ENCODE data around the gene DCAF11.
"Not testable (repeated sequence)": the region's sequence is repeated elsewhere in the genome, so short reads cannot be mapped to it uniquely, and the experiment has no call there.

Gene DCAF11

GRCh38 chr14:24098229-24098926 lies 16.2 kb upstream of the DCAF11 start:
- DNase-seq: no peak

DNA sequence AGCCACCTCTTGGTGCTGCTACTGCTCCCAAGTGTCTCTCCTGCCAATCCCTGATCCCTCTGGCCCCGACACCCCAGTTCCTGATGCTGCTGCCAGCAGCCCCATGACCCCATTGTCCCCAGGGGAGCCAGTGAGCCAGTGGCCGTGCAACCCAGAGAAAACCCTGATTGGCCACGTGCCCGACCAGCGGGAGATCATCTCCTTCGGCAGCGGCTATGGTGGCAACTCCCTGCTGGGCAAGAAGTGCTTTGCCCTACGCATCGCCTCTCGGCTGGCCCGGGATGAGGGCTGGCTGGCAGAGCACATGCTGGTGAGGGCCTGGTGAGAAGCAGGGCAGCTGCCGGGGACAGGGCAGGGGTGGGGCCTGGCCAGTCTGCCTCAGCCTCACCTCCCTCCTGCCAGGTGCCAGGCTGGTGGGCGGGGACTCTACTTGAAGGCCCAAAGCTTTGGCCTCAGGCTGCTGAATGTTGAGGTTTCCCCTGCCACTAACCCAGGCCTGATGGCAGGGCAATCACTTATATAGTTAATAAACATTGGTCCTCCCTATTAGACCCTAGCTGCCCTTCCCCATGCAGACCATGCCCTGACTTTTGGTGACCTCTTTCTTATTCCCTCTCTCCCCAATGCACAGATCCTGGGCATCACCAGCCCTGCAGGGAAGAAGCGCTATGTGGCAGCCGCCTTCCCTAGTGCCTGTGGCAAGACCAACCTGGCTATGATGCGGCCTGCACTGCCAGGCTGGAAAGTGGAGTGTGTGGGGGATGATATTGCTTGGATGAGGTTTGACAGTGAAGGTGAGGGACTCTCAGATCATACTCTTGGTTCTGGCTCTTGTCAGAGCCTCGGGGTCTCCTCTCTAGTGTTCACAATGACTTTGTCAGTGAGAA lies 15.4 kb upstream of the DCAF11 start:
- no peak for DNase-seq

DNA sequence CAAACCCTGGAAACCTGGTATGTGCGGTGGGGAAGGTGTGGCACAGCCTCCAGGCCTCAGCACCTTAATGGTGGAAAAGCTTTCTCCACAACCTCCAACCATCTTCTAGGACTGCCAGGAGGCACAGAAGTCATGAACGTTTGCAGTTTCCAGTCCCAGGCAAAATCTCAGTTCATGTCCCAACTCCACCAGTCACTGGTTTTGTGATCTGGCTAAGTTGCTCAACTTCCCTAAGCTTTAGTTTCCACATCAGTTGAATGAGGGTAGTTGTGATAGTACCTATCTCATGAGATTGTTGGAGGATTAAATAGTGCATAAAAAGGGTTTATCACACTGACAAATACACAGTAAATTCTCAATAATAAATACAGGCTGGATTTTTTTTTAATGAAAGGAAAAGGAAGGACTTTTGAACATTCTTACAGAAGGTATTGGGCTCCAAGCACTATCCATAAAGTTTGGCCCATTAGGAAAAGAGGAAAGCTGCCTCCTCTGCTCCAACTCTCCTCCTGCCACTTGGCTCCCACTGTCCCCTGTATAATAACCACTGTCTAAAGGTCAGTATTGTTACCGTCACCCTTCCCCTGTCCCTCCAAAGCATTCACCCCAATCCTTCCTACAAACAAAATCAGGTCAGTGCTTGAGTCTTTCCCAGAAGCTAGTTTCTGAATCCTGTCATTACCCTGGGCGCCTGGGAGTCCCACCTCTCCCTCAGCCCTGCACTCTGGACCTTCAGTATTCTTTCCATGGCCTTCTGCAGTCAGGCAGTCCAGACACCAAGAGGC lies 14.2 kb upstream of the DCAF11 start:
- no peak for DNase-seq

GRCh38 chr14:24100982-24101494 lies 13.5 kb upstream of the DCAF11 start:
- DNase-seq: no peak

- no peak for DNase-seq
Measured at GRCh38 chr14:24102357-24103048, 12.1 kb upstream of the DCAF11 start.

- no peak for DNase-seq
Measured at GRCh38 chr14:24103451-24103850, 11.1 kb upstream of the DCAF11 start.

DNA sequence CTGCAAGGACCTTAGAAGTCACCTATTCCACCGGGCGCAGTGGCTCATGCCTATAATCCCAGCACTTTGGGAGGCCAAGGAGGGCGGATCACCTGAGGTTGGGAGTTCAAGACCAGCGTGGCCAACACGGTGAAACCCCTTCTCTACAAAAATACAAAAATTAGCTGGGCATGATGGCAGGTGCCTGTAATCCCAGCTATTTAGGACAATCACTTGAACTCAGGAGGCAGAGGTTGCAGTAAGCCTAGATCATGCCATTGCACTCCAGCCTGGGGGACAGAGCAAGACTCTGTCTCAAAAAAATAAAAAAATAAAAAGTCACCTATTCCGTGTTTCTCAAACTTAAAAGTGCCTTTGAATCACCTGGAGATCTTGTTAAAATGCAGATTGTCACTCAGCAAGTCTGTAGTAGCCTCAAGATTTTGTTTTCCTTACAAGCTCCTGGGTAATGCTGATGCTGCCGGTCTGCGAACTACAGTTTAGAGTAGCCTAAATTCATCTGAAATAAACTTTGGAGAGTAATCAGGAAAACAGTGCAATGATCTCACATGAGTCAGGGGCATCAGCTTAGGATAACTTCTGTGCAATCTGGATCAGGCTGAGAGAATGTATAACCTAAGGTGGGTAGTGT lies 8.9 kb upstream of the DCAF11 start:
- DNase-seq: not testable (repeated sequence)

DNA sequence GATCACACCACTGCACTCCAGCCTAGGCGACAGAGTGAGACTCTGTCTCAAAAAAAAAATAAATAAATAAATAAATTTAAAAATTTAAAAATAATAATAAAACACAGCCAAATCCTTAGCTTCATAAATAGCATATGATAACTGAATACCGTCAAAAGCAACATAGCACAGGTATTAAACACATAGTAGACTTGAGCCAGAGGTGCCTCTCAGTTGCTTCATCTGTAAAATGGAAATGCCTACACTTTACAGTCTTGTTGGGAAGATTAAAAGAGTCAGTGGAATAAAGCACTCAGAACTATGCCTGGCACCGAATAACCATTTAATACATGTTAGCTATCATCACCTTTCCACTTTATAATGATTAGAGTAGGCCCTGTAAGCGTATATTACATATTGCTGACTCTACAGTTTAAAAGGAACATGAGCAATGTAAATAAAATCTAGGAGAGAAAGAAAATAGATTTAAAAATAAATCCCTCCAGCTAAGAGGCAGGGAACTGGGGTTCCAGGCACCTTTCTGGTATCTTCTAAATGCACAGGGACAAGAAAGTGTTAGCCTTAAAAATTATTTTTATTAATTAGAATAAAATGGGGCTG lies 7.8 kb upstream of the DCAF11 start:
- no peak for DNase-seq

DNA sequence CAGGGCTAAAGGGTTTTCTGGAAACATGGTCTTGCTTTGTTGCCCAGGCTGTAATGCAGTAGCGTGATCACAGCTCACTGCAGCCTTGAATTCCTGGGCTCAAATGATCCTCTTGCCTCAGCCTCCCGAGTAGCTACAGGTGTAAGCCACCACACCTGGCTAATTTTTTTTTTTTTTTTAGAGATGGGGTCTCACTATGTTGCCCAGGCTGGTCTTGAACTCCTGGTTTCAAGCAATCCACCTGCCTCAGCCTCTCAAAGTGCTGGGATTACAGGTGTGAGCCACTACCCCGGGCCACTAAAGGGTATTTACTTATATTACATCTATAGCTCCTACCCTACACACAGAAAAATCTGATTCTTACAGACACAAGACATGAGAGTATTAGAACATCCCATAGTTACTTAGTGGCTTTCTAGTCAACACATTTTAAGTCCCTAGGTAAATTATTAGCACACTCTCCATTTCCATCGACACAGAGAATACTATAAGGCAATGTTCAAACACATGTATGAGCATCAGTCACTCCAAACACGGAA lies 6.2 kb upstream of the DCAF11 start:
- no peak for DNase-seq

GRCh38 chr14:24110060-24110459 lies 4.5 kb upstream of the DCAF11 start:
- DNase-seq: no peak

- no peak for DNase-seq
Measured at GRCh38 chr14:24110523-24110922, 4.1 kb upstream of the DCAF11 start.

DNA sequence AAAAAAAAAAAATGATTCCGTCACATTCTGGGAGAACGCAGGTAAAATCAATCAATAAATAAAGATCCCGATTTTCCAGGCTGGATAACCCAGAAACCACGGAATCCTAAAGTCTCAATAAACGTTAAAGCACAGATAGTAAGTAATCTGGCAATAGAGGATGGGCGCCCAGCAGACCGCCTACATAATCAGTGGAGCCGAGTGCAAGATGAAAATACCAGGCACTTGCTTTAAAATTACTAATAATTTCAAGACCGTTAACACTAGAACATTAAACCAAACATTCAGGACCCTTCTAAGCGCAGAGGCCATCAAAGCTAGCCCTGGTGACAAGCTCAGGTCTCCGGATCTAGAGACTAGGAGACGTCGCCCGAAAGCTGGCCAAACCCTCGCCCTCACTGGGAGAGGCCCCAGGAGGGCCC lies 1.2 kb upstream of the DCAF11 start:
- no peak for DNase-seq

DNA sequence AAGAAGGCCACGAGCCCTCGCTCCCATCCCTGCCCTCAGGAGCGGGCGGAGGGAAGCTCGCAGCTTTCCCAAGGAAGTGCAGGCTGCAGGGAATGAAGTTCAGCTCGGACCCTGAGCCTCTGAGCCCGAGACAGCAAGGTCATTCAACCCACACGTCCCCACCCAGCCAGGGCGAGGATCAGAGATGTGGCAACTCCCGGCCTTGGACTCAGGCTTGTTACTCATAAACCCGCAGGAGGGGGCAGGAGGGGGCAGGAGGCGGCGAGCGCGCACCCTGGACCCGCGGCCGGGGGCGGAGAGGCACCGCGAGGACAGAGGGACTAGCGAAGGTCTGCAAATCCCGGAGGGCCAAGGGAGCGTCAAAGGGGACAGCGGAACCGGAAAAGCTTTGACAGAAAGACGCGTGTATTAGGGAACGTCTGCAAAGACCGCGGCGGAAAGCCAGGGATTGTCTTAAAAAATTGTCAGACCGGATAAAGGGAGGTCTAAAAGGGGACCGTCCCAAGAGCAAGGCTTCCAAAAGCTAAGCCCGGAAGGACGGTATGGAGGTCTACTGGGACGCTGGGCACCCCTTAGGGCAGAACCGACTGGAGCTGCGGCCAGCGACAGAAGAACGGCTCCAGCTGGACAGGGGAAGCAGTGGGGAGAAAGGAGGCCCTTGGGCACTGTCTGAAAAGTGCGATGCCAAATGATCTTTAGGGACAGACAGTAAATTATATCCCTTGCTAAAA lies 611 bp upstream of the DCAF11 start:
- peak; percentile 66 for DNase-seq

DNA sequence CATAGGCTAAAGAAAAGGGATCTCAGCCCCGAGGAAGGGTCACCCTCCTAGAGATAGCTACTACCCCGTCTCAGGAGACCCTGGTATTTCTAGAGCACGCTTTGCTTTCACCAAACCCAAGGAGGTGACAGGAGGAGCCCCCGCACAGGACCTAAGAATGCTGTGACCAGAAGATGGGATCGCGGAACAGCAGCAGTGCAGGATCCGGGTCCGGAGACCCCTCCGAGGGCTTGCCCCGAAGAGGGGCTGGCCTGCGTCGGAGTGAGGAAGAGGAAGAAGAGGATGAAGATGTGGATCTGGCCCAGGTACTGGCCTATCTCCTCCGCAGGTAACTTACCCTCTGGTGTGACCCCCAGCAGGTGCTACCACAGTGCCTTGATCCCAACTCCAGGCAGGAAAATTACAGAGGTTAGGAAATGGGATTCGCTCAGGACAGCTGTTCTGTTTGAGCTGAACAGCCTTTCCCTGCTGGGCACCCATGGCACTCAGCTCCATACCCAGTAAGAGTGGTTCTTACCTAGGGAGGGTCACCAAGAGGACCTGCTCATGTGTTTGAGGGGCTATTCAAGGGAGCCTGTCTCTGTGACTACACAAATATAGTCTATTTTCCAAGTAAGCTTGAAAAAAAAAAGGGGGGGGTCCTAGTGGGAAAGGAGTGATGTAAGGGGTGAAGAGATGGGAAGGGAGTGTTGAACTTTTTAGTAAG lies 998 bp downstream of the DCAF11 start:
- no peak for DNase-seq

- DNase-seq: no peak
Measured at GRCh38 chr14:24116128-24116814, 1.7 kb downstream of the DCAF11 start.

- no peak for DNase-seq
Measured at GRCh38 chr14:24117179-24117578, 2.6 kb downstream of the DCAF11 start.

DNA sequence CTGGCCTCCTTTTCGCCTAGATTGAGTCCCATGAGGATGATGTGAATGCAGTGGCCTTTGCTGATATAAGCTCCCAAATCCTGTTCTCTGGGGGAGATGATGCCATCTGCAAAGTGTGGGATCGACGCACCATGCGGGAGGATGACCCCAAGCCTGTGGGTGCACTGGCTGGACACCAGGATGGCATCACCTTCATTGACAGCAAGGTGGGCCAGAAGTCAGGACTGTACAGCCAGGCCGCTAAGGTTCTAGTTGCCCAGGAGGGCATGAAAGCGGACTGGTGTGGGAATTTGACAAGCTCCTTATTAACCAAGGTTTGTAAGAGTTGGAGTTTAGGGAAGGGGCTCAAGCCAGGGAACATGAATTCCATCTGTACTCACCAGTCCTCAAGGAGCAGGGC lies 5.1 kb downstream of the DCAF11 start:
- DNase-seq: no peak

DNA sequence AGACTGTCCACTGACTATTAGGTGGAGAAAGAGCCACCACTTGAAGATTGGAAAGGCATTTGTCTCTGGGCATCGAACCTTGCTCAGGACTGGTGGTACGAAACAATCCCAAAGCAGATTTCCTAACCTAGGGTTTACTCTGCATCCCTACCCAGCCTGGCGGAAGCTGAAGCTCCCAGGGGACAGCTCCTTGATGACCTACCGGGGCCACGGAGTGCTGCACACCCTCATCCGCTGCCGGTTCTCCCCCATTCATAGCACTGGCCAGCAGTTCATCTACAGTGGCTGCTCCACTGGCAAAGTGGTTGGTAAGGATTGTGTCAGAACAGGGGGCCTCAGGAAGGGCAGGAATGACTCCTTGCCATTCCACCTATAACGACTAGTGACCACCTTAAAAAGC lies 6.6 kb downstream of the DCAF11 start:
- no peak for DNase-seq

DNA sequence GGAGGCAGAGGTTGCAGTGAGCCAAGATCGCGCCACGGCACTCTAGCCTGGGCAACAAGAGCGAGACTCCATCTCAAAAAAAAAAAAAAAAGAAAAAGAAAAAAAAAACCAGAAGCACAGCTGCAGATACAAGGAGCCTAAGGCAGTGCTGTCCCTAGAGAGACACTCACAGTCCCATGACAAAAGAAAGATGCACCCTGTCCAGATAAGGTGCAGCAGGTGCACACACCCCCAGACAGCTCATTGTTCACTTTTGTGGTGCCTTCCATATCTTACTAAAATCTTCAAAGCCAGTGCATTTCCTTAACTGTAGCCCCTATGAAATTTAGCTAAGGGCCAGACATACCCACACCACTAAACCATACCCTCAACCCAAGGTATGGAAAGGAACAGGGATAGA lies 7.8 kb downstream of the DCAF11 start:
- no peak for DNase-seq
